Esophagus squamous epithelium (tissue), 5 donors: ENCODE results near the gene IFT43. TPM values are rescaled to one million over a fixed set of nuclear protein-coding genes. Genes with fewer than 3 reads are reported as not detected.

Experiments used
- DNase-seq: peaks from one replicate; lab custom pipeline; 2025; lab: John Stamatoyannopoulos, UW
- H3K27ac ChIP-seq, 4 donors: fragments of 200-600 bp; sonication (generic); one replicate each; pipeline ENCODE4 v1.5.1; 2016 to 2019; ENCODE audit warnings: mild to moderate bottlenecking in 1 of 4
- H3K27me3 ChIP-seq, 4 donors: fragments of 200-600 bp; sonication (generic); 1 replicate in 3 of 4; 2 replicates in 1 of 4; pipeline versions ENCODE4 v1.5.1 to v1.6.0; 2017 to 2021; ENCODE audit warnings: antibody characterized with exemption in 1 of 4
- H3K36me3 ChIP-seq, 3 donors: fragments of 200-600 bp; sonication (generic); one replicate each; pipeline ENCODE4 v1.5.1; 2016 to 2019
- H3K4me1 ChIP-seq, 3 donors: fragments of 200-600 bp; sonication (generic); one replicate each; pipeline ENCODE4 v1.5.1; 2017 to 2019
- H3K4me3 ChIP-seq, 4 donors: fragments of 200-600 bp; sonication (generic); 1 replicate in 3 of 4; 2 replicates in 1 of 4; pipeline ENCODE4 v1.5.1; 2016 to 2019; ENCODE audit warnings: mild to moderate bottlenecking in 2 of 4, moderate library complexity in 1 of 4
- H3K9me3 ChIP-seq, 3 donors: fragments of 200-600 bp; sonication (generic); one replicate each; pipeline ENCODE4 v1.5.1; 2016 to 2019
- POLR2A ChIP-seq, 4 donors: fragments of 450-650 bp; IDR thresholded peaks; one replicate each; pipeline ENCODE4 v1.6.1; 2017; ENCODE audit warnings: antibody characterized with exemption in 4 of 4, mild to moderate bottlenecking in 4 of 4, moderate library complexity in 3 of 4
- WGBS, 2 donors: methylation state at CpG; one replicate each; pipeline ENCODE4 v1.1.5; 2018; 5-methylcytosine and 5-hydroxymethylcytosine counted together
- intact Hi-C: fragments of 100-400 bp; cut with DNase I; formaldehyde crosslinking; loops from one replicate; pipeline ENCODE4 v1.15.0; 2022
- total RNA-seq, 4 donors: library from RNA; depleted of rRNA; stranded (reverse); fragments of >200 nt; gene quantifications; one replicate each; pipeline ENCODE4 v1.1.0, GENCODE V29; 2016
- TF ChIP-seq, protein P1 (sequence below), 6 experiments: fragments of 450-650 bp in 4 of 6; fragments of 200-600 bp in 2 of 6; sonication (generic) in 2 of 6; IDR thresholded peaks; one replicate each; pipeline ENCODE4 v1.5.1; 2016 to 2019; ENCODE audit warnings: antibody characterized with exemption in 6 of 6, mild to moderate bottlenecking in 4 of 6, moderate library complexity in 4 of 6
- donor health status: DM: yes; HTN: yes; CAD: no.

The IFT43 gene
- total RNA-seq, 4 donors from 2014 or later = 15.4 to 28.8 (median 17.5) TPM

DNA sequence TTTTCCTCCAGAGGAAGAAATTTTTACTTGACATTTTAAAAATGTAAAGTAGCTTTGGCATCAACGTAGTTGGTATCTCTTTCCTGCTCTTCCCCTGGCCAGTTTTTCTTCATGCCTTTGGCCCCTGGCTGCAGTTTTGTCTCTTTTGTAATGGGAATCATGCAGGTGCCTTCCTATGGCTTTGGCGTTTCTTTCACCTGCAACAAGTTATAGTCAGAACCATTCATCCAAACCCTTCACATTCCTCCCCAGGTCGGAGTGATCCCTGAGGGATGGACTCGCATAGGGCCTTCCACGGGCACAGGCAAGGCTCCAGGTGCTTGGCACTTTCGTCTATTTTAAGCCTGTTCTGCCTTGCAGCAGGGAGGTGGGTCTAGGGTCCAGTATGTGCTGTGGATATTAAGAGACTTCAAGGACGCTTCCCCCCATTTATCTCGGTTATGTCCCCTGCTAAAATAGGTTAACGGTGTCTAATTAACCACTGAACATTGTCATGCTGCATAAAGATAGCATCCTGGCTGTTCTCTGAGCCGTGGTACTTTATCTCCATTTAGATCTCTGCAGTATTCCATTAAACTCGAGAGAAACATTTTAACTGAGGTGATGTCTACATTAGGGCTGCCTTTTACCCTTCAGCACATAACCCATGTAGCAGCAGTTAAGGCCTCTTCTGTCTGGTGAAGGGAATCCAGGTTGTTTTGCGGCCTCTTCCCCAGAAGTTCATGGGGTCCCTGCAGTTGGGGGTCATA is 66.3 kb downstream of the IFT43 start:
- TF ChIP-seq POLR2A (IDR thresholded peaks at IDR 0.05) = no peak
- TF ChIP-seq, protein P1, sequence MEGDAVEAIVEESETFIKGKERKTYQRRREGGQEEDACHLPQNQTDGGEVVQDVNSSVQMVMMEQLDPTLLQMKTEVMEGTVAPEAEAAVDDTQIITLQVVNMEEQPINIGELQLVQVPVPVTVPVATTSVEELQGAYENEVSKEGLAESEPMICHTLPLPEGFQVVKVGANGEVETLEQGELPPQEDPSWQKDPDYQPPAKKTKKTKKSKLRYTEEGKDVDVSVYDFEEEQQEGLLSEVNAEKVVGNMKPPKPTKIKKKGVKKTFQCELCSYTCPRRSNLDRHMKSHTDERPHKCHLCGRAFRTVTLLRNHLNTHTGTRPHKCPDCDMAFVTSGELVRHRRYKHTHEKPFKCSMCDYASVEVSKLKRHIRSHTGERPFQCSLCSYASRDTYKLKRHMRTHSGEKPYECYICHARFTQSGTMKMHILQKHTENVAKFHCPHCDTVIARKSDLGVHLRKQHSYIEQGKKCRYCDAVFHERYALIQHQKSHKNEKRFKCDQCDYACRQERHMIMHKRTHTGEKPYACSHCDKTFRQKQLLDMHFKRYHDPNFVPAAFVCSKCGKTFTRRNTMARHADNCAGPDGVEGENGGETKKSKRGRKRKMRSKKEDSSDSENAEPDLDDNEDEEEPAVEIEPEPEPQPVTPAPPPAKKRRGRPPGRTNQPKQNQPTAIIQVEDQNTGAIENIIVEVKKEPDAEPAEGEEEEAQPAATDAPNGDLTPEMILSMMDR (IDR thresholded peaks at IDR 0.05) = no peak
- DNase-seq = no peak
- intact Hi-C loops = loop anchor here (5.0 to 10.0 kb wide), 2 partner anchors 333 to 595 kb away; no protein-coding TSS in a partner anchor
- Histone ChIP-seq H3K27me3 (no peaks in the 10 kb centered on the region), H3K36me3 (no peaks in the 10 kb centered on the region), H3K9me3 (no peaks in the 10 kb centered on the region), H3K4me1 (no peaks in the 10 kb centered on the region), H3K27ac (no peak overlapping the region), H3K4me3 (no peak overlapping the region)
- WGBS, 2 donors = 89 to 94% methylated on average over 11 of the region's 12 CpGs

DNA sequence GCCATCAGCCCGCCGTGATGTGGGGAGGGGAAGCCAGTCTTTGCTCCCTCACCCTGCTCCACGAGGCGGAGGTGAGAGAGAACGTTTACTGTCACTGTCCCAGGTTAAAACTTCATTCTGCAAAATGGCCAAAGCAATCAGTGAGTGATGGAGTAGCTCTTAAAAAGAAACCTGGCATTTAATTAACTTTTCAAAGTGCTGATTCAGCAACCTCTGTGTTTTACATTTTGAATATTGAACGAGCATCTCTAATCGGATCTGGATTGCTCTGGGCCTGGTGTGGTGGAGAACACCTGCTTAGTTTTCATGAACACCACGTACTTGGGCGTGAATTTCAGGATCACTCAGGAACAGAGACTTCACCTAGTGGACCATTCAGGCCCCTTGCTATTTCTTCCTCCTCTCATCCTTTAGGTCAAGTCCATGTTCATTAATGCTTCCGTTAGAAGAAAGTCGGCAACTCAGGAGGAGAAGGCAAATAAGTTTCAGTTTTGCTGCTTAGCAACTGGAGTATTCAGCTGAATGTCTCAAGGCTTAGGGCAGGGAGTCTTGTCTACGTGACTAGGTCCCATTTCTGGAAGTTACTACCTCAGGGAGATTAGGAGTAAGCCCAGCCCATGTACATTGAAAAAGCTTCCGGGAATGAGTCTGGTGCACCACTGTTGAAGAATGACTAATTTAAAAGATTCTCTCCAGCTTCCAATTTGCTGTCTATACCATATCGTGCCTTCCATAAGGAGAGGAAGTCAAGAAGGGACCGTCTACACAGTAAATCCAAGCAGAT is 68.2 kb downstream of the IFT43 start:
- Histone ChIP-seq H3K9me3 (no peaks in the 10 kb centered on the region), H3K4me3 (no peak overlapping the region), H3K27me3 (no peaks in the 10 kb centered on the region), H3K36me3 (peaks cover 0 to 4% (median 0%) of the 10 kb centered on the region in 3 donors), H3K27ac (no peak overlapping the region), H3K4me1 (no peaks in the 10 kb centered on the region)
- TF ChIP-seq POLR2A (IDR thresholded peaks at IDR 0.05) = no peak
- TF ChIP-seq, protein P1 (IDR thresholded peaks at IDR 0.05) = no peak
- intact Hi-C loops = loop anchor here (5.0 to 10.0 kb wide), 2 partner anchors 331 to 594 kb away; no protein-coding TSS in a partner anchor
- WGBS, 2 donors = 83 to 84% methylated on average over 15 of the region's 15 CpGs
- no peak for DNase-seq

DNA sequence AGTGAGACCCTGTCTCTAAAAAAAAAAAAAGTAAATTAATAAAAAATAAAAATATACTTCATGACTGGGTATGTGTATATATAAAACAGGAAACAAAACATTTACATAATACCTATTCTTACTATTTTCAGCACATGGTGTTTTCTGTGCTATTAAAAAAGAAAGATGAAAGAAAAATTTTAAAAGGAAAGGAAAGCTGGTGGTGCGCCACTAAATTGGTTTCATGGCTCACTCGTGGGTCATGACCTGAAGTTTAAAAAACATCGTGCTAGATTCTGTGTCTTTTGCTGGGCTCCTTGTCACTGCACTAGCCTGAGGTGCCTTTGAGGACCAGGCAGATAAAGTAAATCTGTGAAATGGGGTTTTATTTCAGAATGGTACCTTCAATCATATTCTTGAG is 69.8 kb downstream of the IFT43 start:
- Histone ChIP-seq H3K36me3 (peaks cover 0 to 20% (median 0%) of the 10 kb centered on the region in 3 donors), H3K9me3 (no peaks in the 10 kb centered on the region), H3K27ac (no peak overlapping the region), H3K4me3 (no peak overlapping the region), H3K27me3 (no peaks in the 10 kb centered on the region), H3K4me1 (no peaks in the 10 kb centered on the region)
- TF ChIP-seq, protein P1 (IDR thresholded peaks at IDR 0.05) = no peak
- no peak for TF ChIP-seq POLR2A (IDR thresholded peaks at IDR 0.05)
- DNase-seq = no peak
- intact Hi-C loops = loop anchor here (10.0 kb wide), 1 partner anchor 329 kb away; no protein-coding TSS in a partner anchor
- 46 to 63% methylated on average over 2 to 3 of the region's 3 CpGs for whole genome bisulfite sequencing, 2 donors

DNA sequence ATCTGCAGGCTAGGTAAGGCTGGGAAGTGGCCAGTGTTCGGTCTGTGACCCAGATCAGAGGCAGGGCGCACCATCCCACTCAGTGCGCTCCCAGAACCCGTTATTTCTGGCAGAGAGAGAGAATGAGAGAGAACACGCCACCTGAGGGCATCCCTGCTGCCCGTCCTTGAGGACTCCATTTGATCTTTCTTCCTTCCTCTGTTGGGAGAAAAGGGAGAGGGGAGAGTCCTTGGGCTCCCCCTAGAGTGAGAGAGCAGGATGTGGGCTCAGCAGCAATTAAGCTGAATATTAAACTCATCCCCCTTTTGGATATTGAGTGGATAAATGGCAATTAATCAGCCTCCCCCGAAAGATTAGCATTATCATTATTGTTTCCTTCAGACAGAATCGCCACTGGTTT is 70.6 kb downstream of the IFT43 start:
- DNase-seq = no peak
- Histone ChIP-seq H3K27ac (no peak overlapping the region), H3K27me3 (no peaks in the 10 kb centered on the region), H3K4me1 (no peaks in the 10 kb centered on the region), H3K9me3 (no peaks in the 10 kb centered on the region), H3K4me3 (no peak overlapping the region), H3K36me3 (peaks cover 0 to 26% (median 0%) of the 10 kb centered on the region in 3 donors)
- TF ChIP-seq, protein P1 (IDR thresholded peaks at IDR 0.05) = no peak
- TF ChIP-seq POLR2A (IDR thresholded peaks at IDR 0.05) = no peak
- intact Hi-C loops = loop anchor here (10.0 kb wide), 1 partner anchor 329 kb away; no protein-coding TSS in a partner anchor
- 83 to 94% methylated on average over 7 to 8 of the region's 8 CpGs for WGBS, 2 donors
